BLaER1 treated with 17β-estradiol and CSF1 and Interleukin-3, amounts not matched to agents 10 nM and 100 nM (cell line): ENCODE measurements around the gene MFAP3L.

Experiments
- H3K27ac ChIP-seq, 11 experiments: shearing (Covaris generic); formaldehyde crosslinking; 2 replicates each; pipeline ENCODE4 v1.8.1; 2022
- H3K27me3 ChIP-seq, 11 experiments: shearing (Covaris generic); formaldehyde crosslinking; 2 replicates each; pipeline ENCODE4 v1.8.1; 2022
- H3K36me3 ChIP-seq, 11 experiments: shearing (Covaris generic); formaldehyde crosslinking; 2 replicates each; pipeline ENCODE4 v1.8.1; 2022
- H3K4me1 ChIP-seq, 10 experiments: shearing (Covaris generic); formaldehyde crosslinking; 2 replicates each; pipeline ENCODE4 v1.8.1; 2022
- H3K4me2 ChIP-seq, 11 experiments: shearing (Covaris generic); formaldehyde crosslinking; 2 replicates each; pipeline ENCODE4 v1.8.1; 2022
- H3K4me3 ChIP-seq, 10 experiments: shearing (Covaris generic); formaldehyde crosslinking; 2 replicates each; pipeline ENCODE4 v1.8.1; 2022
- H3K9ac ChIP-seq, 11 experiments: shearing (Covaris generic); formaldehyde crosslinking; 2 replicates each; pipeline ENCODE4 v1.8.1; 2022
- H3K9me3 ChIP-seq, 11 experiments: shearing (Covaris generic); formaldehyde crosslinking; replicated peaks in 1 of 11; 2 replicates each; pipeline ENCODE4 v1.8.1; 2022
- H4K20me1 ChIP-seq, 11 experiments: shearing (Covaris generic); formaldehyde crosslinking; 2 replicates each; pipeline ENCODE4 v1.8.1; 2022
- Cebpa-rat ChIP-seq, 11 experiments: shearing (Covaris generic); IDR thresholded peaks; 2 replicates each; pipeline ENCODE4 v1.8.1; 2022

MFAP3L gene

DNA sequence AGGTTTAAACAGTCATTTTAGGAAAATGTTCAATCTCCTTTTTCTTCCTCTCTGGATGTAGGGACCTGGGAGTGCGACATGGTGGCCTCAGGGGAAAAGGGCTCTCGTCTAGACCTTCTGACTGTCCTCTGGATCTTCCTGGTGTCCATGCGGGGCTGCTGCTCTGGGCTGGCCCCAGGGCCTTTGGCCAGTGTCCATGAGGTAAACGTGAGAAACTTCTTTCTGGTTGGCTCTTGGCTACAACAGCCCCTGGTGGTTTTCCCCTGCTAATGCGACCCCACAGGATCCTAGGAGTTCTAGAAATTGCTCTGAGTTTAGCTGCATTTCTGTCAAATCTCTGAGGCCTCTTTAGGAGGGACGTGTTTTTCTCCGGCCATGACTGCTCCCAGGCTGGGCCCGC is 85.7 kb downstream of the MFAP3L start:
- Histone ChIP-seq H3K4me1 (no peaks in the 10 kb centered on the region), H3K4me2 (no peak overlapping the region), H3K9ac (no peak overlapping the region), H3K9me3 (peaks cover 0 to 8% (median 0%) of the 10 kb centered on the region in 11 experiments; a peak in 3 of 22 replicates), H3K27me3 (peaks cover 0 to 39% (median 0%) of the 10 kb centered on the region in 11 experiments; a peak in 4 of 22 replicates), H3K27ac (no peak overlapping the region), H3K4me3 (no peak overlapping the region), H4K20me1 (no peaks in the 10 kb centered on the region), H3K36me3 (no peaks in the 10 kb centered on the region)
- TF ChIP-seq Cebpa-rat (IDR thresholded peaks at IDR 0.05), result no peak
